GM04504 (cell line): ENCODE measurements around the gene ACOX2.

Source experiments
- DNase-seq: peaks from one replicate; pipeline ENCODE4 v3.0.0-alpha.2; 2012; ENCODE audit warnings: low read depth

Gene ACOX2

DNA sequence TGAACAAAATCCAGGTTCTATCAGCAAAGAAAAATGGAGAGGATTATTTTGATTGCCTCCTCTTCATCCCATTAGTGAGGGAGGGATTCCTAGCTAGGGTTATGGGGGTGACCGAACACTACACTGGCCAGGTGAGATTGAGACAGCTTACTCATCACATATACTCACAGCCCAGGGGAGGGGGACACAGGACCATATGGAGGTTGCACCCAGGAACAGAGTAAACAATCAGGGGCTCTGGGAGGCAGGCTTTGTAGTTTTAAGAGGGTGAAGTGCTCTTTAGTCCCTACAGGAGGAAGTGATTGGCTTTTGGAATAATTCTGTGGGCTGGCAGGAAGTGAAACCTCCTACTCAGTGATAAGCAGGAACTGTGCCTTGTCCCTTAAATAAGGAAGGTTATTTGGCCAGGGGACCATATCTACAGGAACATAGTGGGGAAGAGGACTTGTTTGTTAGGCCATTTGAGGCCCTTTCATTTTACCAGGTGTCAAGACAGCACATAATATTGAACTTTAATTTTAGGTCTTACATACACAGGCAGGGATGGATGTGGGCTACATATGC is 62.6 kb downstream of the ACOX2 start:
- no peak for DNase-seq

DNA sequence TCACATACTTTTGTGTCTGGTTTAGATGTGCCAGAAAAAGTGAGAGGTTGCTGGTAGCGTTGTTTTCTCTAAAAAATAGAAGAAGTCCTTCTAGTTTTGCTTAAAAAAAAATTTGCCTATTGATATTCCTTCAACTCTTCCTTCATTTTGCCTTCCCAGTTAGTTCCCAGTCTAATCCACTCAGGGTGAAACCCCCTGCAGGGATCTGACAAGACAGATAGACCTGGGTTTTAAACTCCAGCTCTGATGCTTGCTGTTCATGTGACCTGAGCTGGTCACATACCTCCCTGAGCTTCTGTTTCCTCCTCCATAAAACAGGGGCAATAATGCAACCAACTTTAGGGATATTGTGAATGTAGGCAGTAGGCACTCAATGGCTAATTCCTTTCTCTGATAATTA is 63.7 kb downstream of the ACOX2 start:
- no peak for DNase-seq

GRCh38 chr3:58471025-58471887 is 65.7 kb downstream of the ACOX2 start:
- peak; percentile 67 for DNase-seq

- DNase-seq, result no peak
These were observed 66.5 kb downstream of the ACOX2 start for GRCh38 chr3:58470363-58471024.

DNA sequence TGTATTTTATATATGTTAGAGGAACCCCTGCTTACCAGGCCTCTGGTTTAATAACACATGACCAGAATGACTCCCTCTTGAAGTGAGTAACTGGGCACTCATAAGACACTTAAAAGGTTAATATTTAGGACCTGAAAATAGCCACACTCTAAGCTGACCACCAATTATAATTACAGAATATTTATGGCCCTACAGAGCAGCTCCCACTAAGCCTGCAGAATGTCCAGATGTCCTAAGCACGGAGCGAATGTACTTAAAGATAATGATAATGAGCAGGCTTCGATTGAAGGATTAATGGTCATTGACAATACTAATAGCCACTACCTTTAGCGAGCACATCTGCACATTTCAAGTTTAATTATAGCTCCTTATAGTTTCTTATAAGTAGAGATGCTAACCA is 67.9 kb downstream of the ACOX2 start:
- no peak for DNase-seq

DNA sequence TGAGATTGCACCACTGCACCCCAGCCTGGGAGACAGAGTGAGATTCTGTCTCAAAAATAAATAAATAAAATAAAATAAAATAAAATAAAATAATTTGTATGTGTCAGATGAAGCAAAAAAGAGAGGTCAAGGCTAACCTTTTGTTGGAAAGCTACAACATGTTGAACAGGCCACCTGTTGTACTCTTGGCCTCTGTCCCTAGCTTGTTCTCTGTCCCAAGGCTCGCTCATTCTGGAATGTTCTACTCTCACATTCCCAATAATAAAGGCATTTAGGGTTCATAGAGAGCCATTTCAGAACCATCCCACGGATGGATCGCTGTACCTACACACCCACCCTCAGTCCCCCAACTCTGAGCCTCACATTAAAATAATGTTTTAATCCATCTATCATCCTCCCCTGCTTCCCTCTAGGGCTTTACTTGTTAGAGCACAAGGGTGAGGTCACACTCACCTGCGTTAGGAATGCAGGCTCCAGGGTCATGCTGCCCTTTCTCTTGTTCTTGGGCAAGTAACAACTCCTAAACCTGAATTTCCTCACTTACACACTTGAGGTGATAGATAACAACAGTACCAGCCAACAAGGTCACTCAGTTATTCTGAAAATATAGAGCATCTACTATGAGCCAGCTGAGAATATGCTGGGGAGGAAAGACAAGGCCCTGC is 70.0 kb downstream of the ACOX2 start:
- DNase-seq, result no peak

DNA sequence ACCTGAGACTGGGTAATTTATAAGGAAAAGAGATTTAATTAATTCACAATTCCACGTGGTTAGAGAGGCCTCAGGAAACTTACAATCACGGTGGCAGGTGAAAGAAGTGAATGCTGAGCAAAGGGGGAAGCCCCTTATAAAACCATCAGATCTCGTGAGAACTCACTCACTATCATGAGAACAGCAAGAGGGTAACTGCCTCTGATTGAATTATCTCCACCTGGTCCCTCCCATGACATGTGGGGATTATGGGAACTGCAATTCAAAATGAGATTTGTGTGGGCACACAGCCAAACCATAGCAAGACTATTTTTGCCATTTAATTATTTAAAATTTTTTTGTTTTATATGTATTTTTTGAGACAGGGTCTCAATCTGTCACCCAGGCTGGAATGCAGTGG is 72.1 kb downstream of the ACOX2 start:
- no peak for DNase-seq

GRCh38 chr3:58463942-58464271 is 73.1 kb downstream of the ACOX2 start:
- no peak for DNase-seq

DNA sequence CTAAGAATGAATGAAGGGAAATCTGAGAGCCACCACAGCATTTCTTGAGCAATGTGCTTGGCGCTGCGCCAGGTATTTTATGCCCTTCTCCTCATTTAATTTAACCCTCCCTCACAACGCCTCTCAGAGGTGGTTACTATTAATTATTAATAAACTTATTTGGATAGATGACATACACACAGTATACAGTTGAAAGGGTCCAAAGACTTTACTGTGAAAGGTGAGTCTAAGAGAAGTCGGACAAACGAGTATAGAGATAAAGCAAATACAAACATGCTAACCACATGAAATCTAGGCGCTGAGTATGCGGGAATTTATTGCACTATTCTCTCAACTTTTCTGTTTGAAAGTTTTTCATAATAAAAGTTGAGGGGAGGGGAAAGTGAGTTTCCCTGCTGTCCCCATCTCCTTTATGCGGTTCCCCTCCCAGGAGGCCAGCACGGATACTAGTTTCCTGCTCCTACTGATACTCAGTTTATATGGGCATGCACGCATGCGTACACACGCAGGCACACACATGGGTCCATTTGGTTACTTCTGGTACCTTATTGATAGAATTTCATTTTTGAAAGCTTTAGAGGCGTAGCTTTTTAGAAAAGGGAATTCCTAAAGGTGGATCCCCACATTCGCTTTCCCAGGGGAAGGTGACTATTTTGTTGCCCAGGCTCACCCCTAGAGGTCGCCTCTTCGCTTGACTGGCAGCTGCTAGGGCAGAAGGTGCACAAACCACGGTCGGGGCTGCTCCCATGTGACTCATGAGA is 73.6 kb downstream of the ACOX2 start:
- DNase-seq, result peak; percentile 62

- no peak for DNase-seq
These were observed 74.2 kb downstream of the ACOX2 start for GRCh38 chr3:58462829-58463180.

DNA sequence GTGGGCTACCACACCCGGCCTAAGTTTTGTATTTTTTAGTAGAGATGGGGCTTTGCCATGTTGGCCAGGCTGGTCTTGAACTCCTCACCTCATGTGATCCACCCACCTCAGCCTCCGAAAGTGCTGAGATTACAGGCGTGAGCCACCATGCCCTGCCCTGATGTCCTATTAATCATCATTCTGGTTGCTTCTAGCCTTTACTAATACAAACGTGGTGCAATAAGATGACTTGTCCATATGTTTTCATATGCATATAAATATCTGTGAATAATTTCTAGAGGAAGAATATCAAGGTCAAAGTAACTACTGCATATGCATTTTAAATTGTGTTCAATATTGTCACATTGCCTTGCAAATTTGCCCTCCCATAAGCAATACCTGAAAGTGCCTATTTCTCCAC is 77.8 kb downstream of the ACOX2 start:
- DNase-seq, result no peak
